B cell (primary cell): Measurements from ENCODE around the gene C7orf33. TPM values are rescaled to one million over a fixed set of nuclear protein-coding genes. Genes with fewer than 3 reads are reported as not detected.

Experiments used
- ATAC-seq: fragments of 200-7000 bp; cut with Tn5 transposase; one replicate; pipeline ENCODE4 v1.10.0; 2021; ENCODE audit warnings: low read depth, mild to moderate bottlenecking, moderate number of reproducible peaks, moderate library complexity
- CTCF ChIA-PET: fragments of 350-600 bp; sonication (Branson Sonifier 250); formaldehyde crosslinking; loops from one replicate; lab custom pipeline; 2021; ENCODE audit warnings: antibody characterized with exemption, inconsistent platforms; lab: Charles Lee
- POLR2A ChIA-PET: fragments of 350-600 bp; sonication (Branson Sonifier 250); formaldehyde crosslinking; loops from one replicate; lab custom pipeline; 2021; ENCODE audit warnings: antibody characterized with exemption; lab: Charles Lee
- DNase-seq: peaks from one replicate; pipeline ENCODE4 v3.0.0; 2013
- H2AFZ ChIP-seq: 2 replicates; pipeline ENCODE4 v1.6.1; 2012; ENCODE audit warnings: mild to moderate bottlenecking, low read depth, low read length; ENCODE audit not compliant: insufficient read depth, poor library complexity, severe bottlenecking
- H3K27ac ChIP-seq, 2 donors: 1 replicate in 1 of 2; 2 replicates in 1 of 2; pipeline ENCODE4 v1.5.1; 2012 to 2013; ENCODE audit warnings: low read length in 2 of 2, mild to moderate bottlenecking in 2 of 2, moderate library complexity in 1 of 2
- H3K27me3 ChIP-seq, 4 experiments: fragments of 200-600 bp in 1 of 4; sonication (generic) in 1 of 4; replicated peaks in 1 of 4; 1 replicate in 2 of 4; 2 replicates in 2 of 4; pipeline versions ENCODE4 v1.6.1 to v1.7.0; 2013 to 2016; ENCODE audit warnings: low read length in 3 of 4, mild to moderate bottlenecking in 2 of 4, mixed read lengths in 1 of 4, moderate library complexity in 1 of 4; ENCODE audit not compliant: insufficient read depth in 4 of 4, control insufficient read depth in 3 of 4; ENCODE audit errors: control extremely low read depth in 1 of 4
- H3K36me3 ChIP-seq, 2 experiments: replicated peaks in 1 of 2; 1 replicate in 1 of 2; 2 replicates in 1 of 2; pipeline versions ENCODE4 v1.6.1 to v1.7.1; 2013; ENCODE audit warnings: low read length in 1 of 2; ENCODE audit not compliant: insufficient read depth in 2 of 2, control insufficient read depth in 1 of 2; ENCODE audit errors: control extremely low read depth in 1 of 2, extremely low read depth in 1 of 2
- H3K4me1 ChIP-seq, 2 donors: fragments of 200-600 bp in 1 of 2; sonication (generic) in 1 of 2; 1 replicate in 1 of 2; 2 replicates in 1 of 2; pipeline versions ENCODE4 v1.5.1 to v1.6.1; 2013 to 2017; ENCODE audit warnings: low read length in 2 of 2; ENCODE audit not compliant: control insufficient read depth in 2 of 2, insufficient read depth in 2 of 2
- H3K4me2 ChIP-seq: replicated peaks from 2 replicates; pipeline ENCODE3; 2012; ENCODE audit warnings: mild to moderate bottlenecking, low read depth, low read length; ENCODE audit not compliant: poor library complexity, severe bottlenecking
- H3K4me3 ChIP-seq, 5 experiments: fragments of 200-600 bp in 1 of 5; sonication (generic) in 1 of 5; 1 replicate in 3 of 5; 2 replicates in 2 of 5; pipeline versions ENCODE4 v1.5.1 to v1.7.0; 2011 to 2016; ENCODE audit warnings: low read length in 4 of 5, mild to moderate bottlenecking in 4 of 5, low read depth in 2 of 5, control low read depth in 1 of 5, moderate library complexity in 1 of 5; ENCODE audit not compliant: insufficient read depth in 1 of 5; ENCODE audit errors: control extremely low read depth in 1 of 5, extremely low read depth in 1 of 5
- H3K79me2 ChIP-seq: fragments of 200-600 bp; sonication (generic); one replicate; pipeline ENCODE4 v1.6.0; 2016; ENCODE audit warnings: low read length; ENCODE audit not compliant: control insufficient read depth, insufficient read depth
- H3K9ac ChIP-seq: fragments of 200-600 bp; sonication (generic); 2 replicates; pipeline ENCODE4 v1.6.1; 2017; ENCODE audit warnings: mild to moderate bottlenecking, low read length, moderate library complexity
- H3K9me3 ChIP-seq, 3 donors: one replicate each; pipeline versions ENCODE4 v1.6.1 to v1.7.1; 2013; ENCODE audit warnings: low read length in 2 of 3; ENCODE audit not compliant: control insufficient read depth in 2 of 3, insufficient read depth in 1 of 3; ENCODE audit errors: control extremely low read depth in 1 of 3
- H4K20me1 ChIP-seq: 2 replicates; pipeline ENCODE4 v1.6.0; 2012; ENCODE audit warnings: mild to moderate bottlenecking, low read length; ENCODE audit not compliant: insufficient read depth, control insufficient read depth, poor library complexity, severe bottlenecking
- H3K27ac Mint-ChIP-seq: one replicate; pipeline ENCODE4 v1.8.0; 2021; ENCODE audit warnings: mixed read lengths
- H3K27me3 Mint-ChIP-seq: one replicate; pipeline ENCODE4 v1.8.0; 2021; ENCODE audit warnings: mixed read lengths
- H3K4me1 Mint-ChIP-seq: one replicate; pipeline ENCODE4 v1.8.0; 2021; ENCODE audit warnings: mixed read lengths
- H3K4me3 Mint-ChIP-seq: one replicate; pipeline ENCODE4 v1.8.0; 2021; ENCODE audit warnings: mixed read lengths
- H3K9me3 Mint-ChIP-seq: one replicate; pipeline ENCODE4 v1.8.0; 2022; ENCODE audit warnings: mixed read lengths; ENCODE audit not compliant: insufficient read depth
- CTCF ChIP-seq: fragments of 200-600 bp; IDR thresholded peaks from one replicate; pipeline ENCODE4 v1.8.0; 2022; ENCODE audit warnings: antibody characterized with exemption, mild to moderate bottlenecking
- EZH2 ChIP-seq: IDR thresholded peaks from 2 replicates; pipeline ENCODE4 v1.6.1; 2012; ENCODE audit warnings: borderline replicate concordance, low read depth, mild to moderate bottlenecking, moderate library complexity, low read length; ENCODE audit not compliant: insufficient read depth, poor library complexity, severe bottlenecking
- WGBS: methylation state at CpG from one replicate; pipeline ENCODE4 v1.1.5; 2013; ENCODE audit warnings: missing lambda C conversion rate; ENCODE audit not compliant: insufficient coverage; 5-methylcytosine and 5-hydroxymethylcytosine counted together
- intact Hi-C: fragments of 100-400 bp; cut with micrococcal nuclease; formaldehyde crosslinking; loops from one replicate; pipeline ENCODE4 v1.10.0; 2022
- polyA plus RNA-seq: library from polyadenylated mRNA; depleted of rRNA; stranded (reverse); fragments of >200 nt; gene quantifications from 2 replicates; pipeline ENCODE4 v1.2.3, GENCODE V29; 2012
- total RNA-seq, 2 donors: library from RNA; stranded (reverse); fragments of 120-200 nt in 1 of 2; gene quantifications; 1 replicate in 1 of 2; 2 replicates in 1 of 2; pipeline versions ENCODE4 v1.2.3 to v1.2.4, GENCODE V29; 2013 to 2022

The C7orf33 gene
- total and polyA plus RNA-seq, 2 donors (not counting 1 experiment from before 2014, with no cell fraction given) = not detected

GRCh38 chr7:148623586-148624282 lies 33.2 kb downstream of the C7orf33 start:
- ChIA-PET CTCF (no interaction called here), POLR2A (no interaction called here)
- no peak overlapping the region for H3K9ac ChIP-seq
- Mint-ChIP-seq H3K4me1 (peaks cover 6% of the 10 kb centered on the region), H3K4me3 (no peak overlapping the region), H3K27me3 (peaks cover 18% of the 10 kb centered on the region), H3K9me3 (no peaks in the 10 kb centered on the region), H3K27ac (no peak overlapping the region)
- H3K36me3 ChIP-seq = no peaks in the 10 kb centered on the region
- H3K27ac ChIP-seq = no peak overlapping the region
- no peak overlapping the region for H2AFZ ChIP-seq
- TF ChIP-seq CTCF (no peak), EZH2 (no peak)
- H3K4me1 ChIP-seq = peaks cover 0 to 6% of the 10 kb centered on the region in 2 donors
- H3K4me3 ChIP-seq = no peak overlapping the region
- intact Hi-C loops = no loop called here
- DNase-seq = no peak
- ATAC-seq = no peak
- H3K9me3 ChIP-seq = no peaks in the 10 kb centered on the region
- no peaks in the 10 kb centered on the region for H4K20me1 ChIP-seq
- H3K79me2 ChIP-seq = no peaks in the 10 kb centered on the region
- no peak overlapping the region for H3K4me2 ChIP-seq
- 90% methylated on average over 2 of the region's 10 CpGs for WGBS
- H3K27me3 ChIP-seq = peaks cover 0 to 3% (median 0%) of the 10 kb centered on the region in 4 experiments

- CTCF ChIA-PET = no interaction called here
Measured at GRCh38 chr7:148624735-148625134, 34.2 kb downstream of the C7orf33 start.

More at GRCh38 chr7:148624735-148625134, 34.2 kb downstream of the C7orf33 start:
- Mint-ChIP-seq H3K4me1 (peaks cover 11% of the 10 kb centered on the region), H3K27ac (no peak overlapping the region), H3K9me3 (no peaks in the 10 kb centered on the region), H3K4me3 (no peak overlapping the region), H3K27me3 (peaks cover 15% of the 10 kb centered on the region)
- H3K27me3 ChIP-seq = no peaks in the 10 kb centered on the region
- H3K79me2 ChIP-seq = no peaks in the 10 kb centered on the region
- H3K4me3 ChIP-seq = no peak overlapping the region
- H3K9ac ChIP-seq = no peak overlapping the region
- H3K27ac ChIP-seq = no peak overlapping the region
- intact Hi-C loops = no loop called here
- H3K36me3 ChIP-seq = no peaks in the 10 kb centered on the region
- no peaks in the 10 kb centered on the region for H3K9me3 ChIP-seq
- no peaks in the 10 kb centered on the region for H4K20me1 ChIP-seq
- TF ChIP-seq CTCF (no peak), EZH2 (no peak)
- DNase-seq (no peak), ATAC-seq (no peak)
- WGBS = 96% methylated on average over 3 of the region's 4 CpGs
- H2AFZ ChIP-seq = no peak overlapping the region
- H3K4me2 ChIP-seq = no peak overlapping the region
- POLR2A ChIA-PET = interaction anchor here (0.6 kb wide), 1 partner anchor 15 kb away, joined by 4 read pairs; no protein-coding TSS in a partner anchor
- peaks cover 0 to 13% of the 10 kb centered on the region in 2 donors for H3K4me1 ChIP-seq
